Upper lobe of left lung (tissue), 4 donors: ENCODE data around the gene CCDC82.

Experiments
- EP300 ChIP-seq, 4 donors: sonication (generic); formaldehyde crosslinking; IDR thresholded peaks; one replicate each; pipeline ENCODE4 v1.5.1; 2017; ENCODE audit warnings: antibody characterized with exemption in 4 of 4, control low read depth in 2 of 4
- POLR2A ChIP-seq, 4 donors: fragments of 450-650 bp; IDR thresholded peaks; one replicate each; pipeline ENCODE4 v1.5.1; 2016 to 2017; ENCODE audit warnings: antibody characterized with exemption in 4 of 4, mild to moderate bottlenecking in 2 of 4
- POLR2AphosphoS5 ChIP-seq, 2 donors: sonication (generic); formaldehyde crosslinking; IDR thresholded peaks; one replicate each; pipeline ENCODE4 v1.5.1; 2017; ENCODE audit warnings: antibody characterized with exemption in 2 of 2
- TF ChIP-seq, protein P1 (sequence below), 6 experiments: fragments of 450-650 bp in 4 of 6; fragments of 200-600 bp in 2 of 6; sonication (generic) in 2 of 6; IDR thresholded peaks; one replicate each; pipeline ENCODE4 v1.5.1; 2016 to 2019; ENCODE audit warnings: antibody characterized with exemption in 6 of 6

DNA sequence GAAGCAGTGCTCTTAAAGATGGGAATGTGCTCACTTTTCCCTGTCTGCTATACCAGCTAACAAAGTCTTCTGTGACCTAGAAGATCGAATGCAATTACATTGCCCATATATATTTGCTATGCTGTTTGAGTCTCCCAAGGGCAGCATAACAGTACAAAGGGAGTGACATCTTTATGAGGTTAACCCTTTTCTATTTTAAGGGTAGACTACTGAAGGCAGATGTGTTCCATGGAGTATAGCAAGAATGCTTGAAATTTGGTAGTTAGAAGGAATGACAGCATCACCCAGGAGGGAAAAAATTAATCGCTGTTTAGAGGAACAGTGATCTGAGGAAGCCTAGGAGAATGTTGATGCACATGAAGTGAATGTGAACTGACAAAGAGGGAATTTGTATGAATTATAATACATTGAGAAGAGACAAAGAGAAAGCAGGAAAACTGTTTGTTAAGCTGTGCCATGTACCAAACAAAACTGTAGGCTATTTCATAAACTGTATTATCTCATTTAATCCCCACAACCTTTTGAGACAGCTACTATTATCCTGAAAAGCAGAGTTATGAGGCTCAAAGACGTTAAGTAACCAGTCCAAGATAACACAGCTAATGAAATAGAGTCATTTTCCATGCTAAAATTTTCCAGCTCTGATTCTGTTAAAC lies 59.7 kb downstream of the CCDC82 start:
- TF ChIP-seq, protein P1, sequence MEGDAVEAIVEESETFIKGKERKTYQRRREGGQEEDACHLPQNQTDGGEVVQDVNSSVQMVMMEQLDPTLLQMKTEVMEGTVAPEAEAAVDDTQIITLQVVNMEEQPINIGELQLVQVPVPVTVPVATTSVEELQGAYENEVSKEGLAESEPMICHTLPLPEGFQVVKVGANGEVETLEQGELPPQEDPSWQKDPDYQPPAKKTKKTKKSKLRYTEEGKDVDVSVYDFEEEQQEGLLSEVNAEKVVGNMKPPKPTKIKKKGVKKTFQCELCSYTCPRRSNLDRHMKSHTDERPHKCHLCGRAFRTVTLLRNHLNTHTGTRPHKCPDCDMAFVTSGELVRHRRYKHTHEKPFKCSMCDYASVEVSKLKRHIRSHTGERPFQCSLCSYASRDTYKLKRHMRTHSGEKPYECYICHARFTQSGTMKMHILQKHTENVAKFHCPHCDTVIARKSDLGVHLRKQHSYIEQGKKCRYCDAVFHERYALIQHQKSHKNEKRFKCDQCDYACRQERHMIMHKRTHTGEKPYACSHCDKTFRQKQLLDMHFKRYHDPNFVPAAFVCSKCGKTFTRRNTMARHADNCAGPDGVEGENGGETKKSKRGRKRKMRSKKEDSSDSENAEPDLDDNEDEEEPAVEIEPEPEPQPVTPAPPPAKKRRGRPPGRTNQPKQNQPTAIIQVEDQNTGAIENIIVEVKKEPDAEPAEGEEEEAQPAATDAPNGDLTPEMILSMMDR (IDR thresholded peaks at IDR 0.05), result no peak
- TF ChIP-seq POLR2AphosphoS5 (IDR thresholded peaks at IDR 0.05), result no peak
- TF ChIP-seq EP300 (IDR thresholded peaks at IDR 0.05), result no peak
- no peak for TF ChIP-seq POLR2A (IDR thresholded peaks at IDR 0.05)
